Uterus (tissue), 2 donors: ENCODE results near the gene MLX.
"Not testable (repeated sequence)": the region's sequence is repeated elsewhere in the genome, so short reads cannot be mapped to it uniquely, and the experiment has no call there.

Source experiments
- POLR2A ChIP-seq, 2 donors: fragments of 450-650 bp; IDR thresholded peaks; one replicate each; pipeline ENCODE4 v1.6.1; 2016; ENCODE audit warnings: antibody characterized with exemption in 2 of 2, mild to moderate bottlenecking in 1 of 2, moderate library complexity in 1 of 2
- TF ChIP-seq, protein P1 (sequence below), 4 experiments: fragments of 200-600 bp in 2 of 4; fragments of 450-650 bp in 2 of 4; sonication (generic) in 2 of 4; IDR thresholded peaks; one replicate each; pipeline ENCODE4 v1.5.1; 2016 to 2019; ENCODE audit warnings: antibody characterized with exemption in 4 of 4, mild to moderate bottlenecking in 2 of 4, moderate library complexity in 1 of 4

DNA sequence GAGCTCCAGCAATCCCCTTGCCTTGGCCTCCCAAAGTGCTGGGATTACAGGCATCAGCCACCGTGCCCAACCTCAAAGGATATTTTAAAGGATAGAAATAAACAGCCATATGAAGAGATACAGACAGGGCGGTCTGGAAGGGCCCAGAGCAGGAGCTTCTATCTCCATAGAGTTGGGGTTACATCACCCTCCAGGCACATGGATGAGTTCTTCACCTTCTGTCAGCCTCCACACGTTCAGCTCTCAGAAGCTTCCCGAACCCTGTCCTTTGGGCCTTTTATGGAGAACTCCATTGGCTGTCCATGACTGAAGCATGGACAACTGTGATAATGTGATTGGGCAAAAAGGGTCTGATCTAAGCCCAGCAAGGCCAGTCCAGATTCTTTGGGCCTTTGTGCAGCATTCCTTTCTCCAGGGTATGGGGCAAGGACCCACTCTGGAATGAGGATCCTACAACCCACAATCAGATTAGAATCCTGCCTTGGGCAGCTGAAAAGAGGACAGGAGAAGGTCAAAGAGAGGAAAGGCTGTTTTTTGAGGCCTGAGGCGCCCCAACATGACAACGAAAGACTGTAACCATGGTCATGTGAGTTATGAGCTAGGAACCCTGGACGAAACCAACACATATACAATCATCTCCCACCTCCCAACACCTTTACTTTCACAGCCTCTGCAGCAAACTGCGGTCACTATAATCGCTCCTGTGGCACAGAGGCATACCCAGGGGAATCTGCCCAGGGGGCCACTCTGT lies 21.0 kb upstream of the MLX start:
- TF ChIP-seq, protein P1, sequence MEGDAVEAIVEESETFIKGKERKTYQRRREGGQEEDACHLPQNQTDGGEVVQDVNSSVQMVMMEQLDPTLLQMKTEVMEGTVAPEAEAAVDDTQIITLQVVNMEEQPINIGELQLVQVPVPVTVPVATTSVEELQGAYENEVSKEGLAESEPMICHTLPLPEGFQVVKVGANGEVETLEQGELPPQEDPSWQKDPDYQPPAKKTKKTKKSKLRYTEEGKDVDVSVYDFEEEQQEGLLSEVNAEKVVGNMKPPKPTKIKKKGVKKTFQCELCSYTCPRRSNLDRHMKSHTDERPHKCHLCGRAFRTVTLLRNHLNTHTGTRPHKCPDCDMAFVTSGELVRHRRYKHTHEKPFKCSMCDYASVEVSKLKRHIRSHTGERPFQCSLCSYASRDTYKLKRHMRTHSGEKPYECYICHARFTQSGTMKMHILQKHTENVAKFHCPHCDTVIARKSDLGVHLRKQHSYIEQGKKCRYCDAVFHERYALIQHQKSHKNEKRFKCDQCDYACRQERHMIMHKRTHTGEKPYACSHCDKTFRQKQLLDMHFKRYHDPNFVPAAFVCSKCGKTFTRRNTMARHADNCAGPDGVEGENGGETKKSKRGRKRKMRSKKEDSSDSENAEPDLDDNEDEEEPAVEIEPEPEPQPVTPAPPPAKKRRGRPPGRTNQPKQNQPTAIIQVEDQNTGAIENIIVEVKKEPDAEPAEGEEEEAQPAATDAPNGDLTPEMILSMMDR (IDR thresholded peaks at IDR 0.05), result not testable (repeated sequence)
- TF ChIP-seq POLR2A (IDR thresholded peaks at IDR 0.05), result not testable (repeated sequence)
